Left kidney (tissue), 1 donor: ENCODE measurements around the gene AASDHPPT. TPM values are rescaled to one million over a fixed set of nuclear protein-coding genes. Genes with fewer than 3 reads are reported as not detected.

Source experiments
- polyA plus RNA-seq: library from polyadenylated mRNA; unstranded; fragments of 120-200 nt; gene quantifications from one replicate; pipeline ENCODE4 v1.2.1, GENCODE V29; 2013; ENCODE audit not compliant: insufficient read length

AASDHPPT gene
- polyA plus RNA-seq, 1 donor: 92.5 TPM

Other genes starting within 250 kb of the AASDHPPT start
- gene MSANTD4, start 55.4 kb upstream of the AASDHPPT start, polyA plus RNA-seq: 37.7 TPM
- gene KBTBD3, start 315 bp upstream of the AASDHPPT start, polyA plus RNA-seq: 11.2 TPM